GM12878 (cell line): Measurements from ENCODE around the gene FASN.

Experiments
- BMI1 ChIP-seq: fragments of 450-650 bp; IDR thresholded peaks from 2 replicates; pipeline ENCODE4 v1.6.1; 2016; ENCODE audit warnings: mild to moderate bottlenecking, moderate library complexity, borderline replicate concordance
- EP300 ChIP-seq, 2 experiments: fragments of 150-350 bp in 1 of 2; IDR thresholded peaks; 2 replicates each; pipeline ENCODE4 v1.6.1; 2011 to 2012; ENCODE audit warnings: low read depth in 2 of 2, low read length in 2 of 2, borderline replicate concordance in 1 of 2, improper control_type of control experiment in 1 of 2, inconsistent platforms in 1 of 2; ENCODE audit not compliant: control insufficient read depth in 1 of 2
- POLR2A ChIP-seq: IDR thresholded peaks from 2 replicates; pipeline ENCODE4 v1.6.1; 2011; ENCODE audit warnings: low read depth, mild to moderate bottlenecking, low read length
- POLR2AphosphoS5 ChIP-seq: IDR thresholded peaks from 2 replicates; pipeline ENCODE4 v1.6.1; 2011; ENCODE audit warnings: mild to moderate bottlenecking, low read length, inconsistent platforms
- SMAD5 ChIP-seq: IDR thresholded peaks from 2 replicates; pipeline ENCODE4 v1.6.1; 2016; ENCODE audit warnings: antibody characterized with exemption, low read depth
- STAT3 ChIP-seq: IDR thresholded peaks from 2 replicates; pipeline ENCODE4 v1.6.1; 2011; ENCODE audit warnings: low read depth, low read length, improper control_type of control experiment

GRCh38 chr17:82029990-82030469, 68.0 kb downstream of the FASN start:
- no peak for TF ChIP-seq SMAD5
- no peak for TF ChIP-seq STAT3
- TF ChIP-seq POLR2A, result no peak
- TF ChIP-seq POLR2AphosphoS5, result no peak
- TF ChIP-seq BMI1, result no peak
- no peak for TF ChIP-seq EP300 (IDR thresholded peaks at IDR 0.05; ENCODE audit: borderline replicate concordance in 1 of 2, control insufficient read depth in 1 of 2, low read depth in 2 of 2, low read length in 2 of 2)
